Central memory CD4-positive, alpha-beta T cell (primary cell): ENCODE data around the gene LAMB1.
"Not testable (repeated sequence)": the region's sequence is repeated elsewhere in the genome, so short reads cannot be mapped to it uniquely, and the experiment has no call there.

ENCODE experiments used
- DNase-seq: peaks from one replicate; pipeline ENCODE4 v3.0.0; 2022

Gene LAMB1

DNA sequence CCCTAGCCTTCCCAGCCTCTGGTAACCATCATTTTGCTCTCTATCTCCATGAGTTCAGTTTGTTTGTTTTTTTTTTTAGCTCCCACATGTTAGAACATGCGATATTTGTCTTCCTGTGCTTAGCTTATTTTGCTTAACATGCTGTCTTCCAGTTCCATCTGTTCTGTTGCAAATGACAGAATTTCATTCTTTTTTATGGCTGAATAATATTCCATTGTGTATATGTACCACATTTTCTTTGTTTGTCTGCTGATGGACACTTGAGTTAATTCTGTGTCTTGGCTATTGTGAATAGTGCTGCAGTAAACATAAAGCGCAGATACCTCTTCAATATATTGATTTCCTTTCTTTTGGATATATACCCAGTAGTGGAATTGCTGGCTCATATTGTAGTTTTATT, 91.0 kb downstream of the LAMB1 start:
- no peak for DNase-seq

DNA sequence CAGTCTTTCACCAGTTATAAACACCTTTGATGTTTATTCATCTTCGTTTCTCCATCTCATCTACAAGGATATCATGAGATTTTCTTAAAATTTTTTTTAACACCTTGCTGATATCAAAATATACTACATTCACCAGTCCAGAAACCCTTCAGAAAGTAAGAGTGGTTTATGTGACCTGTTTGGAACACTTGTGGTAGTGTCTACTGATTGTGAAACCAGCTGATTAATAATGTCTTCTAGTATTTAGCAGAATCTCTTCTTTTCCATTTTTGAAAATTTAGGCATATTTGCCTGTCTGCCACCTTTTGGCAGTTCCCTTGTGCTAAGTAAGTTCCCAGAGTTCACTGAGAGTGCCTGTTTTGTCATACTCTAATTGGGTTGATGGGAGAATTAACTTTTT, 93.5 kb downstream of the LAMB1 start:
- DNase-seq = no peak

DNA sequence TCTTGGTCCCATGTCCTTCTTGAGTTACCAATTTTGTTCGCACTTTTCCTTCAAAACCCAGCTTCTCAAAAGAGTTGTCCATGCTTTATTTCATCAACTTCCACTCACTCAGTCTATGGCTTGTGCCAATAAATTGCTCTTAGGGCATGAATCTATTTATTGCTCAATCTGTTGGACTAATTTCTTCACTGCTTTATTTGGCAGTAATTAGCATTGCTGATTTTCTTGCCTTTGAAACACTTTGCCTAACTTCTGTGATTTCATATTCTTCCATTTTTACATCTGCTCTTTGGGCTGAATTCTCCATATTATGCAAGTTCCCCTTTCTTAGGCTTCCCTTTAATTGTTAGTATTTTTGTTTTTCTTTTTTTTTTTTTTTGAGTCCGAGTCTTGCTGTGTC, 95.2 kb downstream of the LAMB1 start:
- no peak for DNase-seq

DNA sequence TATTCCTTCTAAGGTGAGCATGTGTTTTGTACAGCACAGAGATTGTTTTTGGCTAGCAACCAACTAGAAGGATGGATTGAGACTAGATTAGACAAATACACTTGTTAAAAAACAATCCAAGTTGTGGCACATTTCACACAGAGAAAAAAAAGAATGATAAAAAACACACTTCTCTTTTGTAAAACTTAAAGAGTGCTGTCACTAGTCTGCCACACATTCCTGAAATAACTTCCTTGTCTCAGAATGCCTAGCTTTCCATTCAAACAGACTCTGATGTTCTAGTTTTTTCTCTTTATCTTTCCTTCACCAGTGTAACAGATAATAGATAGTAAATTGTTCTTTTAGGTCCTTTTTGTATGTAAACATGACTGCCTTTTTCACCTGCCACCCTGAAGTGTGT, 100.6 kb downstream of the LAMB1 start:
- no peak for DNase-seq

DNA sequence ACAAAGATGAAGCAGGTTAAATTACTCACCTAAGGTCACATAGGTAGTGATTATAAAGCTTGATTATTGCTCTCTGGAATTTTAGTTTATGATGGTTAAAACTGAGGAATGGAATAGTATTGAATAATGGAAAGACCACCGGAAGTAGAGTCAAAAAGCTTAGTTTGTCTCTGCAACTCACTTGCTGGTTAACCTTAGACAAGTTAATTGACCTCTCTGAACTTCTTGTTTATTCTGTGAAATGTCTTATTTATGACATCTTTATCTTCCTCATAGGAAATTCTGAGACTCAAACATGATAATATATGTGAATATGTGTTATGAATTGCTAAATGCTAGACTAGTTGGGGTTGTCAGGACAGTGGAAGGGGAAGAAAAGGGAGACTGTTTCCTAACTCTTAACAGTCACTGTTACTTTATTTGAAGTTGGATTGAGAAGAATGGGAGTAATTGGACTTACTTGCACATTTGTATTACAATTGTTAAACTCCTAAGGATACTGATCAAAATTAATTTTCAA, 102.4 kb downstream of the LAMB1 start:
- DNase-seq = no peak

DNA sequence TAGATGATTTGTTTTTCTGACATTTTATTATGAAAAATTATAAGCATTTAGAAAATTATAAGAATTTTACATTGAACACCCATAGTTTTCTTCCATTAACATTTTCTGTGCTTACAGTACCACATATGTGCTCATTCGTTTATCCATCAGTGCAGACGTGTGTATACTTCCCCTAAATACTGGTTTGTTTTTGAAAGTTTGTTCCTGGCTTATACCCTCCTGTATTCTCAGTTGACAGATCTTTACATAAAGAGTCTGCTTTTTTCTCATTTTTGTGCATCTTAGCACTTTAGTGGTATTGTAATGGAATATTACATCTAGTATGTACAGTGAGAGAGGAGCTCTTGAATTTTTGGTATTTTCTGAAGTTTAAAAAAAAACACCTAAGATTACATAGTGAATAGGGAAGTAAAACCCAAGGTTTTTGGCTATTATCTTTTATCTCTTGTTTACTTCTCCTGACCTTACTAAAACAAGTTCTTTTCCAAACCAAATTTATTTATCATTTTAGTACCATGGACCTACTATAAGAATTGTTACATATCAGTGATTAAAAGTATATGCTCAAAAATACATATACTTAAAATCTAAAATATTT, 103.9 kb downstream of the LAMB1 start:
- no peak for DNase-seq

DNA sequence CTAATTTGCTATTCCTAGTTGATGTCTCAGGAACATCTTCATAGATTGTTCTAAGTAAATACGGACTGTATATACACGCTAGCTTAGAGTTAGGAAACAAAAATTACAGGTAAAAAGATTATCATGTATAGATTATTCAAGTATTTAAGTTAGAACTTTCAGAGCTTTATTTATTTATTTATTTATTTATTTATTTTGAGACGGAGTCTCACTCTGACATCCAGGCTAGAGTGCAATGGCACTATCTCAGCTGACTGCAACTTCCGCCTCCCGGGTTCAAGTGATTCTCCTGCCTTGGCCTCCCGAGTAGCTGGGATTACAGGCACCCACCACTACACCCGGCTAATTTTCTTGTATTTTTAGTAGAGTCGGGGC, 110.6 kb downstream of the LAMB1 start:
- DNase-seq = not testable (repeated sequence)

DNA sequence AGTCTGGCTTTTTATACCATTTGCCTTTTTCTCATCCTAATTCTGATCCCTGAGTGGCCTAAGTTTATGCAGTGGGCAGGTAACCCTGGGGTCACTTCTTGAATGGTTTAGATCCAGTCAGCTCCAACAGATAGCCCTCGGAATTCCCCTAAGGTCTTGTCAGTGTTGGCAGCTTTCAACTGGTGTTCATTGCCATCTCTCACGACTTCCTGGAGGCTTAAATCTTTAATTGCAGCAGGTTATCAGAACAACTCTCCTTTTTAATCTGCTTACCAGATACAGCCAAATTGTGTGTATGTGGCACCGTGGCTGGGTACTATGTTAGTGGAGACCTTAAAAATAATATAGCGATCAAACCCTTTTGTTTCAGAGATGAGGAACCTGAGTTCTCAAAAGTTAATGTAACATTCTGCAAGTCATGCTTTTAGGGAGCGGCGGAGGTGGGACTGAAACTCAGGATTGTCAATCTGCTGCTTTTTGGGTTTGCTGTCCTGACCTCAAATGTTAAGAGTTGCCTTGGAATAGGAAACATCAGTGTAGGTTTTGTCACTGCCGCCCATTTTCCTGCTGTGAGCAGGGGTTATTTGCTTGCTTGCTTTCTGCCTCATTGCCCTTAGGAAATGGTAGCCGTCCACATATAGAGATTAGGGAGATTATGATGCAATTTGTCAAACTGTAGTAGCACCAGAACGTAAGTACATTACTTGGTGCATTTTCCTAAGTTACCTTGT, 111.2 kb downstream of the LAMB1 start:
- DNase-seq = peak; percentile 35

DNA sequence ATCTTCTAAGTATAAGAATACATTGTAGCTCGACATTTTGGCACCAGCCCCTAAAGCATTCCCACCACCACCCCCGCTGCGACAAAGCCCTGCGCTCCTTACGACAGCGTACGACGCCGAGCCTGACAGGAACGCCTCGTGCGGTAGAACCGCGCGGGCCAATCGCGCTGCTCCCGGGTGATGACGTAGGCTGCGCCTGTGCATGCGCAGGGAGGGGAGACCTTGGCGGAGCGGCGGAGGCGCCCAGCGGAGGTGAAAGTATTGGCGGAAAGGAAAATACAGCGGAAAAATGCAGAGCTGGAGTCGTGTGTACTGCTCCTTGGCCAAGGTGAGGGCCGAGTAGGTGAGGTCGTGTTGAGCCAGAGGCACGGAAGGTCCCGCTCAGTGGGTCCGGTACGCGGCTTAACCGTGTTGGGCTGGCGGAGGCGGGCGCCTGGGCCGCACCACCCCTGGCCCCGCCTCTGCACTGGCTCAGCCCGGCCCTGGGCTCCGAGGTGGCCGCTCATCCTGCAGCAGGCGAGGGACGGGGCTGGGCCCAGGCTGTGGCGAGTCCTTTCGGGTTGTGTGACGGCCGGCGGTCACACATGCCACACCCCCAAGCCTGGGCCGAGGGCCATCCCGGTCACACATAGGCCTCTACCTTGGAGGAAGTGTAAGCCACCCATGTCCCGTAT, 111.9 kb downstream of the LAMB1 start, which contains the start of gene DLD:
DLD (plus strand) TSS at position 222 of the 674 bp plus-strand sequence; CDS start at position 290, 68 bp downstream.
- peak; percentile 92 for DNase-seq

DNA sequence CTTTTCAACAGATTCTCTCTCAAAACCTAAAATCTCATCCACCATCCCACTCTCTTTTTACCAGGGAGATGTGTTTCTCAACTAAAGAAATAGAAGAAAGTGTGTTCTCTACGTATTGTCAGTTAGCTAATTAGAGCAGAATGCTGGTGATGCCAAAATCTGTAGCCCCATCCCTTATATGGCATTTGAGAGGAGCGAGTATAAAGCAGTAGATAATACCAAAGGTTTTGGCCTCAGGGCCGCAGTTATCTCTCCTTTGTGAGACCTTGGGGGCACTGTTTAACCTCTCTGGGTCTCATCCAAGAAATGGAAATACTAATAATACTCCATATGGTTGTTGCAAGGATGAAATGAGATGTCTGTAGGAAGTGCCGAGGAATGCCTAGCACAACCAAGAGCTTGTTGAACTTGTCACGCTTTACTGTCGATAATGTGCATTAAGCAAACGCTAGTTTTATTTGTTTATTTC, 112.4 kb downstream of the LAMB1 start:
- DNase-seq = no peak

DNA sequence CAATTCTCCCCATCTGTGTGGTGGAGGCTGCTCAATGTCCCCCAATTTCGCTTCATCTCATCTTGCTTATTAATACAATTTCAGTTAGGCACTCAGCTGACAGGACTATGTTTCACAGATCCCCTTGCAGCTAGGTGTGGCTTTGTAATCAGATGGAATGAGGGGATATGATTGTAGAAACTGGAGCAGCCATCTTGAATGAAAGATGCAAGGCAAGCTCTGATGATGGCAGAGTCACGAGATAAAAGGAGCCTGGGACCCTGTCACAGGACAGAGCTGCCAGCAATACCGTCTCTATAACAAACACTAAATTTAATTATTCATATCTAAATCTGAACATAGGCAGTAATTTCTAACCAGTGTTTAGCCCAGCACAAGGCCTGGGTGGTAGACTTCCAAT, 113.0 kb downstream of the LAMB1 start:
- DNase-seq = no peak

DNA sequence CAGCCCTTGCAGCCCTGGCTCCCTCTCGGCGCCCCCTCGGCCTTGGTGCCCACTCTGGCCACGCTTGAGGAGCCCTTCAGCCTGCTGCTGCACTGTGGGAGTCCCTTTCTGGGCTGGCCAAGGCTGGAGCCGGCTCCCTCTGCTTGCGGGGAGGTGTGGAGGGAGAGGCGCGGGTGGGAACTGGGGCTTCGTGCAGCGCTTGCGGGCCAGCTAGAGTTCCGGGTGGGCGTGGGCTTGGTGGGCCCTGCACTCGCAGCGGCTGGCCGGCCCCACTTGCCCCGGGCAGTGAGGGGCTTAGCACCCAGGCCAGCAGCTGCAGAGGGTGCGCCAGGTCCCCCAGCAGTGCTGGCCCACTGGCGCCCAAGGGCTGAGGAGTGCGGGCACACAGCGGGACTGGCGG, 115.1 kb downstream of the LAMB1 start:
- DNase-seq = not testable (repeated sequence)

DNA sequence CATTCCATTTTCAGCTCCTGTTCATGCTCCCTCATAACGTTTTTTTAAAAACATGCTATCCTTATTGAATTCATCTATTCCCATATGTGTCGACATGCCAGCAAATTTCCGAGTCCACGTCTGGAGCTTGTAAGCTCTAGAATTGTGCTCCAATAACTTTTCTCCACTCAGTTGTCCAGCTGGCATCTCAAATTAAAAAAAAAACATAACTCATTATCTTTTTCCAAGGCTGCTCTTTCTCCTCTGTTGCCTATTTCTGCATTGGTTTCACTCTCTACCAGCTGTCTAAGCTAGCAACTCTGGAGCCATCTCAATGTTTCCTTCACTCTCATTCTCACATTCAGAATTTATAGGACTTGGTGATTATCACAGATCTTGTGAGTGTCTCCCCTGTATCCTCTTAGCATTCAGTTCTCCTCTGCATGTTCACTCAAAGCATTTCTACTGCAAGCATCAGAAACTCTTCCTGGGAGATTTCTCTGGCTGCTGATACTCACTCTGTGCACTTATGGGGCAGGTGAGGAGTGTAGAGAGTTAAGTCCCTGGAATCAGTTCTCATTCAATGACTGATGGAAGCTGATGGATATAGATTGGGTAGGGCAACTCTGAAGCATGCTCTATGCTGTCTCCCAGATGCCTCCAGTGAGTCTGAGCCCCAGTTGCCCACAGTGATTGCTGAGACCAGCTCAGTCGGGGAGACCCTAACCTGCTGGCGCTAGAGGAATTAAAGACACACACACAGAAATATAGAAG, 118.7 kb downstream of the LAMB1 start:
- no peak for DNase-seq

DNA sequence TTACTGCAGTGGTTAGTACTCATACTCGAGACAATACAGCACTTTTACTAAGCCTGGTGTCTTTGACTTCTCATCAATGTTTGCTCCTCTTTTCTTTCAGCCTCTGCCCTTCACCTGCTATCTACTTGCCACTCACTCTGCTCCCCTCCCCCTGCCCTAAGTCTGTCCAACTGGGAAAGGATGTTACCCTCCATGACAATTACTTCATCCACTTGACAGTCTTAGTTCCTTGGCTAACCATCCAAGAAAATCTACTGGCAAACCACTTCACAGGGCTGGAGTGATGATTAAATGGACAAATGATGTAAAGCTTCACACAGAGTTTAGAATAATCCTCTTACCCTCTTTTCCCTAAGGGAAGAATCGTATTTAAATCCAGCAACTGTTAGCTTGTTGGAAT, 120.2 kb downstream of the LAMB1 start:
- no peak for DNase-seq

DNA sequence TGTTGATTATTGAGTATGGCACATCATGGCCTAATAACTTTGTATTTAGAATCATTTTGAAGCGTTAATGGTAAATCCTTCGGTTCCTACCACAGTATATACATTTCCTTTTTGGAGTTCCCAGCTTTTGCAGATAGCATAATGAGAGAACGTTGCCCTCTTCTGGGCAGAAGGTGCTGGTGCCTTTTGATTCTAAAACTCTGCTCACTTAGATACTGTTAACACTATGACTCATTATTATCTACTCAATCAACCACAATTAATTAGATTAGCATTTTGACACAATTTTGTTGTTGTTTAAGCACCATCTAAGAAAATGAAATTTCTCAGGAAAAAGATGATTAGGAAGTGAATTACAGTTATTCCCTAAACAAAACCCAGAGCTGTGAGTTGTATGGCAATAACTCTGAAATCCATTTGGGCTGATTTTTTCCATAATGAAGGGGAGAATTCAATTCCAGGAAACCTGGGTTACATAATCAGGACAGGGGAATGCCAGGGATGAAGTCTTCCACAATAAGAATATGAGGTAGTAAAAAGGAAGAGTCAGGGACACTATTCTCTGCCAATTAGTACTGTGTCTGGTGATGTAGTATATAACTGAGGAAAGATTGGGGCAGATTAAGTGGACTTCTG, 123.4 kb downstream of the LAMB1 start:
- peak; percentile 50 for DNase-seq

DNA sequence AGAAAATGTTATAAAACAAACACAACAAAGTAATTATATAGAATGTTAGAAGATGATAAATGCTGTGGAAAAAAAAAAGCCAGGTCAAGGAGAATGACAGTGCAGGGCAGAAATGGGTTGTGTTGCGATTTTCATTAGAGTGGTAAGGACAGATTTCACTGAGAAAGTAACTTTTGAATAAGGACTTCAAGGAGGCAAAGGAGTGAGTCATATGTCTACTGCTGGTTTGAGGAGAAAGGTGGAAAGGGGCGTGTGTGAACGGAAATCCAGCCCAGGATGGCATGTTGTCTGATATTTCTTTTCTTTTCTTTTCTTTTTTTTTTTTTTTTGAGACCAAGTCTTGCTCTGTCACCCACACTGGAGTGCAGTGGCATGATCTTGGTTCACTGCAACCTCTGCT, 124.3 kb downstream of the LAMB1 start:
- DNase-seq = no peak

DNA sequence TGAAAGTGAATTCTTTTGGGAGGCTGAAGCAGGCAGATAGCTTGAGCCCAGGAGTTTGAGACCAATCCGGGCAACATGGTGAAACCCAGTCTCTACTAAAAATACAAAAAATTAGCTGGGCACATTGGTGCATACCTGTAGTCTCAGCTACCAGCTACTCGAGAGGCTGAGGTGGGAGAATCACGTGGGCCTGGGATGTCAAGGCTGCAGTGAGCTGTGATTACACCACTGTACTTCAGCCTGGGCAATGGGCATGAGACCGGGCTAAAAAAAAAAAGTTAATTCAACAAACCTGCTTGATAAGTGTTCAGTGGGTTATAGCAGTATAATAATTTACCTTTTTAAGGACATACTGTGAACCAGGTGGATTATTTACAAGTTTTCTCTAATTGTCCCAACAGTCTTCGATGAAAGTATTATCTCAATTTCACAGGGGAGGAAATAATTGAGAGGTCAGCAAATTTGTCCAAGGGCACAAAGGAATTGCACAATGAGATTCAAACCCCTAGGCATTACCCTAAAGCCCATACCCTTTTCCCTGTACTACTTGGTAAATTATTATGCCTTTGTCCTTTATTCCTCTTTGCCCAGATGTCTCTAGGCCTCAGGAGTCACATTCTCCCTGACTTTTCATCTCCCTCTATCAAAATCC, 125.1 kb downstream of the LAMB1 start:
- no peak for DNase-seq

DNA sequence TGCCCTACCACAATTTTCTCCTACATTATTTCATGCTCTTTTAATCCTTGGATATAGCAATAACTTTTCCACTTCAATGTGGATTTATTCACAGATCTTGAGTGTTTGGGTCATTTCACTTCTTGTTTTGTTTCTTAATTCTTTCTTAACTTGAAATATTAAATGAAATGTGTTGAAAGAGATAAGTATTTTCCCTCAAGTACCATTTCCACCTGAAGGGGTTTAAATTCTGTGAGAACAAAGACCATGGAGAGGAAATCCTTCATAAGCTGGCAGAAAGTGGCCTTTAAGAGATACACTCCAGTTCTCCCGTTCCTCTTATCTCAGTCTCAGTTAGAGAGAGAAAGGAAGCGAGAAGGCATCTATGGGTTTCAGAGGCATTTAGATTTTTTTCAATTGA, 126.0 kb downstream of the LAMB1 start:
- no peak for DNase-seq

DNA sequence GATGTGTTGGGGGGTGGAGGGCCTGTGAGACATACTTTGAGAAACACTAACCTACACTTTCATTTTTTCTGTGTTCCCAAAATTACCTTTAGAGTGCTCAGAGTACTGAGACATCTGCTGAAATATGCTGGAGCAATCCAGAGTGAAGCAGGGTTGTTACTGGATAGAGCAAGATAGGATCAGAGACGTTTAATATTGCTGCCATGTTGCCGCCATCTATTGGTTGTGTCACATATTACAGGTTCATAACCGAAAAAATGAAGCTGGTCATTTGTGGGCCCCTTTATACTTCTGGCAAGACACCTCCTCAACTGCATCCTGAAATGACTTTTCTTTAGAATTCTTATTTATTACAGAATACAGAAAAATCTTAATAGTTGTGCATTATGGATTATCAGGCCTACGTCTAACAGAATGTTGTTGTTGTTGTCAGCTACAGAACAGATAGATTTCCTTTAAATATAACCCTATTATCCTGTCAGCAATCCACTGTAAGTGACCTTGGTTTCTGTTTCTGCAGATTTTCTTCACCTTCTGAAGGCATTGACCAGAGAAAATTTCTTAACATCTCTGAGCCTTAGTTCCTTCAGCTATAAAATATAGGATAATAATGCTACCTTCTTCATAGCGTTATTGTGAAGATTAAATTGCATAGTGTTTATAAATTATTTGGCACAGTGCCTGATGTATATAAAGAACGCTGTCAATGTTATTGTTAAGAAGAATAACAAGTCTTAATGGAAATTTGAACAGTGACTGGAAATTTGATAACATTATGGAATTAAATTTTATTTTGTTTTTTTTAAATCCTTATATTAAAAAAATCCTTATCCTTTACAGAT, 128.1 kb downstream of the LAMB1 start:
- DNase-seq = peak; percentile 45

DNA sequence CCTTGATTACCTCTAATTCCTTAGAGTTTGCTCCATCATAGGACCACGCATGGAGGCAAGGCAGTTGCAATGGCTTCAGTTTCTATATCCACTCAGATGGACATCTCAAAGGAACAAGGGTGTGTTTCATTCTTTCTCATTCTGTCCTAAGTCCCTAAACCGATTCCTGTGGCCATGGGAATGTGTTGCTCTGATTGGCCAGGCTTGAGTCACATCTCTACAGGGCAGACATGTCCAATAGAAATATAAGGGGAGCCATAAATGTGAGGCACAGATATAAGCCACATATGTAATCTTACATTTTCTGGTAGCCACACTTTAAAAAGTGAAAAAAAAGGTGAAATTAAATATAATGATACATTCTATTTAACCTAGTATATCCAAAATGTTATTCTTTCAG, 128.8 kb downstream of the LAMB1 start:
- no peak for DNase-seq
